ENCODE results near the gene VPS52. TPM values are rescaled to one million over a fixed set of nuclear protein-coding genes. Genes with fewer than 3 reads are reported as not detected.
"Not testable (repeated sequence)": the region's sequence is repeated elsewhere in the genome, so short reads cannot be mapped to it uniquely, and the experiment has no call there.

Gene VPS52
- polyA plus RNA-seq, 1 donor: 59.8 TPM

DNA sequence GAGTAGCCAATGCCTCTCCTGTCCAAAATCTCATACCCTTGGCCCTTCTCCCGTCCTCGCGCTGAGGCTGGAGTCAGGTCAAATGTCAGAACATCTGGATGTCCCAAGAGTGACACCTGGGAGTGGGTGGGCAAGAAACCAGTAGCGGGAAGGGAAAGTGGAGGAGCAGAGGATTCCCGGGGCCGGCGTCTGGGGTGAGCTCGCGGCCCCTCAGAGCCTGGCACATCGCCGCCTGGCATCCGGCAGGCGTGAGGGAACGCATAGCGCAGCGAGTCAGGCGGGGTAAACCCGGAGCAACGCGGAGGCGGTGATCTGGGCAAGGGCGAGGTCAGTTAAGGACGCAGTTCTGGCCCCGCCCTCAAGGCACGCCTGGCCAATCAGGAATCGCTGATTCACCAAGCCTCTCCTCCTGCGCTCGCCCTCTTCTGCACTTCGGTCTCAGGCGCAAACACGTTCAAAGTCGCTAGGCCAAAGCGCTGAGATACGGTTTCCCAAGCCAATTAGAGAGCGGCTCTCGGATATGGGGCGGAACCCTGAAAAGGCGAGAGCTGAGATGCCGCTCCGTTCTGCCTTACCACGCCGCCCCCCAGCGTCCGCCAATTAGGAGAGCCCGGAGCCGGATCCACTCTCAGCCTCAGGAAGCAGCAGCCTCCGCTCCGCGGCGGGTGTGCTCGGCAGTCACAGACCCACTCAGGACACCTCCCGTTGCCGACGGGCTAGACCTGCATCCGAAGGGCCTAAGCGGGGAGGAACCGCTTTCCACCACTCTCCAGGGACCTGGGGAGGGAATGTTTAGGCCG lies 22.5 kb downstream of the VPS52 start:
- no CpG with 5 or more reads among the region's 58 CpGs for WGBS (ENCODE audit: insufficient coverage, low lambda C conversion rate)

DNA sequence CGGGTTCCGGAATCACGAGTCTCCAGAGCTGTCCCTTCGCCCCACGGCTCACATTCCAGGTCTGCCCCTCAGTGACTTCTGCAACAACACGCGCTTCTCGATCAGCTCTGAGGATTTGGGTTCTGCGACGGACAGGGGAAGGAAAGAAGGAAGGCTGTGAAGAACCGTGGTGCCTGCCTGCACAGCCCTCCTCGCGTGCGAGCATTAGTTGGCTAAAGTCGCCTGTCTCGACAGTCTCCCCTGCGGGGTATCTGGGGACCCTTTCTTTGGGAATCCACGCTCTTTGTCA lies 23.1 kb downstream of the VPS52 start:
- WGBS (ENCODE audit: insufficient coverage, low lambda C conversion rate): no CpG with 5 or more reads among the region's 18 CpGs
- Histone ChIP-seq H3K9me3 (ENCODE audit: control insufficient read depth, low read depth, low read length) (no peaks in the 10 kb centered on the region), H3K4me3 (ENCODE audit: low read length) (peak overlapping the region; percentile 50), H3K4me1 (ENCODE audit: control insufficient read depth, insufficient read depth, low read length) (peaks cover 18% of the 10 kb centered on the region), H3K27ac (ENCODE audit: low read length) (peak overlapping the region; percentile 26), H3K27me3 (ENCODE audit: control insufficient read depth, insufficient read depth, low read length) (peaks cover 12% of the 10 kb centered on the region), H3K36me3 (ENCODE audit: control insufficient read depth, insufficient read depth, low read length) (peaks cover 16% of the 10 kb centered on the region)
- no peak for DNase-seq

More for the DNA sequence above, 22.5 kb downstream of the VPS52 start:
- Histone ChIP-seq H3K27me3 (ENCODE audit: control insufficient read depth, insufficient read depth, low read length) (peaks cover 12% of the 10 kb centered on the region), H3K36me3 (ENCODE audit: control insufficient read depth, insufficient read depth, low read length) (peaks cover 16% of the 10 kb centered on the region), H3K9me3 (ENCODE audit: control insufficient read depth, low read depth, low read length) (no peaks in the 10 kb centered on the region), H3K4me1 (ENCODE audit: control insufficient read depth, insufficient read depth, low read length) (peaks cover 18% of the 10 kb centered on the region), H3K4me3 (ENCODE audit: low read length) (peak overlapping the region; percentile 50), H3K27ac (ENCODE audit: low read length) (peak overlapping the region; percentile 65)
- peak; percentile 97 to 98 for DNase-seq

DNA sequence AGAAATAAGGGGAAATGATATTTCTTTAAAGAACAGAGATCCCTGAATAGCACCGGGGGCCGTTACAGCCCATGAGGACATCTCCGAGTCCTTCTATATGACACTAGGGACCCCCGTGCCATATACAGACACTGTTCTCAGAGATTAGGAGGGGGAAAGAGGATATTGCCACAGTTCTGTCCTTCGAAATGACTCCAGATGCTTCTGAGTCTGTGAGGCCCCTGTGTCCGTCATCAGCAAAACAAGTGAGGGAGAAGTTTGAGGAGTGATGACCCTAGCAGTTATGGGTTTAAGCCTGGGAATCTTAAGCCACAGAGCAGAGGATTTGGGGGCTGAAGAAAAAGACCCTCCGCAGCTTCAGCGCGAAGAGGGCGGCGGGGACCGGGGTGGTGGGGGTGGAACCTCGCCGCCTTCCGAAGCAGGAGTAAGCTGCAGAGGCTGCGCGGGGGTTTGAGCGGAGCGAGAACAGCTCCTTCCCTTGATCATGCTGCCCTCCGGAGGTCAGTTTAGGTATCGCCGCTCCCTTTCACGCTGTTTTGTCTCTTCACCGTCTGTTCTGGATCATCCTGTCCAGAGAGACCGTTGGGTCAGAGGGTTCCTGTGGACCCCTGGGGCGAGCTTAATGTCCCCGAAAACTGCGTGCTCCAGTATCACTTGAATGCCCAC lies 23.6 kb downstream of the VPS52 start:
- H3K4me3 ChIP-seq (ENCODE audit: low read length): peak overlapping the region; percentile 50
- H3K27me3 ChIP-seq (ENCODE audit: control insufficient read depth, insufficient read depth, low read length): peaks cover 15% of the 10 kb centered on the region
- no peaks in the 10 kb centered on the region for H3K9me3 ChIP-seq (ENCODE audit: control insufficient read depth, low read depth, low read length)
- no peak overlapping the region for H3K27ac ChIP-seq (ENCODE audit: low read length)
- no CpG with 5 or more reads among the region's 28 CpGs for WGBS (ENCODE audit: insufficient coverage, low lambda C conversion rate)
- peak; percentile 67 to 78 for DNase-seq
- peaks cover 16% of the 10 kb centered on the region for H3K36me3 ChIP-seq (ENCODE audit: control insufficient read depth, insufficient read depth, low read length)
- H3K4me1 ChIP-seq (ENCODE audit: control insufficient read depth, insufficient read depth, low read length): peaks cover 18% of the 10 kb centered on the region

- Histone ChIP-seq H3K9me3 (ENCODE audit: control insufficient read depth, low read depth, low read length) (no peaks in the 10 kb centered on the region), H3K4me3 (ENCODE audit: low read length) (no peak overlapping the region), H3K27ac (ENCODE audit: low read length) (no peak overlapping the region), H3K36me3 (ENCODE audit: control insufficient read depth, insufficient read depth, low read length) (no peaks in the 10 kb centered on the region), H3K4me1 (ENCODE audit: control insufficient read depth, insufficient read depth, low read length) (peaks cover 6% of the 10 kb centered on the region), H3K27me3 (ENCODE audit: control insufficient read depth, insufficient read depth, low read length) (peaks cover 16% of the 10 kb centered on the region)
- WGBS (ENCODE audit: insufficient coverage, low lambda C conversion rate): no CpG with 5 or more reads among the region's 1 CpG
- DNase-seq: no peak
These were observed 28.2 kb downstream of the VPS52 start for GRCh38 chr6:33243476-33243875.

DNA sequence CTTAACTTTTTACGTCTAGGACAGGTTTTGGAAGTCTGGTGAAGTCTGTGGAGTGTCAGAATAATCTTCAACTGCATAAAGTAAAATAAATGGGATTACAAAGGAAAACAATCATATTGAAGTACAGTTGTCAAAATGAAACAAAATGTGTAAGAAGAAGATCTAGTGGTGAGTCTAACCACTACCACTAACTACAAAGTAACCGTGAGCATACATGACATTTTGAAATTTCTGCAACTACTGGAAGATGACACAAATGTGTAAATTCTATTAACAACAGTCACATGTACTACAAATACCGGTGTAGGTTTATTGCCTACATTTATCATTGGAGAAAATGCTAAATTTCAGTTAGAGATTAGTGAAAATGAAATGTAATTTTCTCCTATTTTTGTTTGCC lies 29.7 kb downstream of the VPS52 start:
- peaks cover 13% of the 10 kb centered on the region for H3K27me3 ChIP-seq (ENCODE audit: control insufficient read depth, insufficient read depth, low read length)
- H3K9me3 ChIP-seq (ENCODE audit: control insufficient read depth, low read depth, low read length): no peaks in the 10 kb centered on the region
- no peak overlapping the region for H3K27ac ChIP-seq (ENCODE audit: low read length)
- no peak overlapping the region for H3K4me3 ChIP-seq (ENCODE audit: low read length)
- no peaks in the 10 kb centered on the region for H3K4me1 ChIP-seq (ENCODE audit: control insufficient read depth, insufficient read depth, low read length)
- no peaks in the 10 kb centered on the region for H3K36me3 ChIP-seq (ENCODE audit: control insufficient read depth, insufficient read depth, low read length)
- DNase-seq: no peak
- 67% methylated on average over 1 of the region's 3 CpGs for WGBS (ENCODE audit: insufficient coverage, low lambda C conversion rate)

DNA sequence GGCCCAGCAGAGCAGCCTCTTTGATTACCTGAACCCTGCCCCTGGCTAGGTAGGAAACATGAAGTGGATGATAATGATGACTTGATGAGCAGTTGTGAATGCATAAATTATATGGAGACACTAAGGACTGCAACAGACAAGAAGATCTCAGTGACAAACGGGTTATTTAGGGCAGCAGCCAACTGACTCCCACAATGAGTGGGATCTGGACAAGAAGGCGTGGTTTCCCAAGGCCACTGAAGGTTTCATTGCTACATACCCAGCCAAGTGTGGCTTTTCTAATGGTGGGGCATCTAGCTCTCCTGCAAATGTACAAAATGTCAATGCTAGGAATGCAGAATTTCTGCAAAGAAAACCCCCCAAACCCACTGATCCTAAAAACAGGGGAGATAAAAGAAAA lies 33.9 kb downstream of the VPS52 start:
- Histone ChIP-seq H3K27me3 (ENCODE audit: control insufficient read depth, insufficient read depth, low read length) (peaks cover 24% of the 10 kb centered on the region), H3K9me3 (ENCODE audit: control insufficient read depth, low read depth, low read length) (no peaks in the 10 kb centered on the region), H3K27ac (ENCODE audit: low read length) (no peak overlapping the region), H3K4me1 (ENCODE audit: control insufficient read depth, insufficient read depth, low read length) (no peaks in the 10 kb centered on the region), H3K36me3 (ENCODE audit: control insufficient read depth, insufficient read depth, low read length) (no peaks in the 10 kb centered on the region), H3K4me3 (ENCODE audit: low read length) (no peak overlapping the region)
- no CpG with 5 or more reads among the region's 2 CpGs for WGBS (ENCODE audit: insufficient coverage, low lambda C conversion rate)
- DNase-seq: no peak

GRCh38 chr6:33236852-33237251 lies 34.8 kb downstream of the VPS52 start:
- no peak overlapping the region for H3K4me3 ChIP-seq (ENCODE audit: low read length)
- no peaks in the 10 kb centered on the region for H3K4me1 ChIP-seq (ENCODE audit: control insufficient read depth, insufficient read depth, low read length)
- peaks cover 28% of the 10 kb centered on the region for H3K27me3 ChIP-seq (ENCODE audit: control insufficient read depth, insufficient read depth, low read length)
- H3K27ac ChIP-seq (ENCODE audit: low read length): no peak overlapping the region
- H3K36me3 ChIP-seq (ENCODE audit: control insufficient read depth, insufficient read depth, low read length): no peaks in the 10 kb centered on the region
- no CpG with 5 or more reads among the region's 6 CpGs for WGBS (ENCODE audit: insufficient coverage, low lambda C conversion rate)
- no peak for DNase-seq
- H3K9me3 ChIP-seq (ENCODE audit: control insufficient read depth, low read depth, low read length): no peaks in the 10 kb centered on the region

DNA sequence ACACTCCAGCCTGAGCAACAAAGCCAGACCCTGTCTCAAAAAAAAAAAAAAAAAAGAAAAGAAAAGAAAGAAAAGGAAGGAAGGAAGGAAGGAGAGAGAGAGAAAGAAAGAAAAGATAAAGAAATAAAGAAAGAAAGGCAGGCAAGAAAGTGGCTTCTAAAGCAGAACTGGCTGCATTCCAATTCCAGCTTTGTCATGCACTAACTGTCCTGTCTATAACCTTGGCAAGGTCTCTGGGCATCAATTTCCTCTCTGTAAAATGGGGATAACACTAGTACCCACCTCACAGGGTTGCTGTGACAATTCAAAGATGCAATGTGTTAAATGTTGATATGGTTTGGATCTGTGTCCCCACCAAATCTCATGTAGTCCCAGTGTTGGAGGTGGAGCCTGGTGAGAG lies 35.3 kb downstream of the VPS52 start:
- Histone ChIP-seq H3K27ac (ENCODE audit: low read length) (no peak overlapping the region), H3K4me1 (ENCODE audit: control insufficient read depth, insufficient read depth, low read length) (no peaks in the 10 kb centered on the region), H3K36me3 (ENCODE audit: control insufficient read depth, insufficient read depth, low read length) (no peaks in the 10 kb centered on the region), H3K4me3 (ENCODE audit: low read length) (no peak overlapping the region), H3K9me3 (ENCODE audit: control insufficient read depth, low read depth, low read length) (no peaks in the 10 kb centered on the region), H3K27me3 (ENCODE audit: control insufficient read depth, insufficient read depth, low read length) (peaks cover 28% of the 10 kb centered on the region)
- DNase-seq: no peak

GRCh38 chr6:33235221-33235634 lies 36.4 kb downstream of the VPS52 start:
- no peaks in the 10 kb centered on the region for H3K9me3 ChIP-seq (ENCODE audit: control insufficient read depth, low read depth, low read length)
- H3K36me3 ChIP-seq (ENCODE audit: control insufficient read depth, insufficient read depth, low read length): no peaks in the 10 kb centered on the region
- no peak overlapping the region for H3K4me3 ChIP-seq (ENCODE audit: low read length)
- no peak overlapping the region for H3K27ac ChIP-seq (ENCODE audit: low read length)
- 7% methylated on average over 3 of the region's 6 CpGs for WGBS (ENCODE audit: insufficient coverage, low lambda C conversion rate)
- no peaks in the 10 kb centered on the region for H3K4me1 ChIP-seq (ENCODE audit: control insufficient read depth, insufficient read depth, low read length)
- DNase-seq: no peak
- peaks cover 28% of the 10 kb centered on the region for H3K27me3 ChIP-seq (ENCODE audit: control insufficient read depth, insufficient read depth, low read length)

DNA sequence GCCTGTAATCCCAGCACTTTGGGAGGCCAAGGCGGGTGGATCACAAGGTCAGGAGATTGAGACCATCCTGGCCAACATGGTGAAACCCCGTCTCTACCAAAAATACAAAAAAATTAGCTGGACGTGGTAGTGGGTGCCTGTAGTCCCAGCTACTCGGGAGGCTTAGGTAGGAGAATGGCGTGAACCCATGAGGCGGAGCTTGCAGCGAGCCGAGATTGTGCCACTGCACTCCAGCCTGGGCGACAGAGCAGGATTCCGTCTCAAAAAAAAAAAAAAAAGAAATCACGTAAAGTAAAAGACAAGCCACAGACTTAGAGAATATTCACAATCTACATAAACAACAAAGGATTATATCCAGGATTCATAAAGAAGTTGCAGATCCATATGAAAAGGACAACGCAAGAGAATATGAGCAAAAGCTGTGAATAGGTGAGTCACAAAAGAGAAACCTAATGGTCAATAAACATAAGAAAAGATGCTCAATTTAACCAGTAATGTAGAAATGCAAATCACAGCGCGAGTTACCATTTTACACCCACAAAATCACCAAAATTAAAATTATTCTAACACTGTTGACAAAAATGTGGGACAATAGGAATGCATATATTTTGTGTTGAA lies 45.1 kb downstream of the VPS52 start:
- H3K27ac ChIP-seq (ENCODE audit: low read length); H3K36me3 ChIP-seq (ENCODE audit: control insufficient read depth, insufficient read depth, low read length); DNase-seq; H3K9me3 ChIP-seq (ENCODE audit: control insufficient read depth, low read depth, low read length); H3K4me1 ChIP-seq (ENCODE audit: control insufficient read depth, insufficient read depth, low read length); H3K4me3 ChIP-seq (ENCODE audit: low read length): not testable (repeated sequence)
- WGBS (ENCODE audit: insufficient coverage, low lambda C conversion rate): no CpG with 5 or more reads among the region's 14 CpGs
- H3K27me3 ChIP-seq (ENCODE audit: control insufficient read depth, insufficient read depth, low read length): peaks cover 19% of the 10 kb centered on the region

Data from large intestine (tissue), 3 donors.